ENCODE measurements around the gene RNPEPL1. TPM values are rescaled to one million over a fixed set of nuclear protein-coding genes. Genes with fewer than 3 reads are reported as not detected.

The RNPEPL1 gene
- total and polyA plus RNA-seq, 7 donors: 48.8 to 79.6 (median 59.4) TPM

GRCh38 chr2:240568678-240569522 is 616 bp downstream of the RNPEPL1 start:
- no peak for TF ChIP-seq CTCF (IDR thresholded peaks at IDR 0.05)
- ATAC-seq (peak; percentile 27 to 57 (median 49)), DNase-seq (peak; percentile 74 to 87)
- Histone ChIP-seq H3K27ac (peak overlapping the region; percentile 79), H3K4me1 (peaks cover 41% of the 10 kb centered on the region), H3K36me3 (ENCODE audit: insufficient read depth in 1 of 2, low read depth in 1 of 2) (peaks cover 0 to 13% of the 10 kb centered on the region in 2 donors), H3K4me3 (peak overlapping the region; percentile 81), H3K9me3 (no peaks in the 10 kb centered on the region), H3K27me3 (ENCODE audit: insufficient read depth in 3 of 3, low read length in 2 of 3) (no peaks in the 10 kb centered on the region)
- 0 to 1% (median 1%) methylated on average over 35 to 93 of the region's 93 CpGs for WGBS, 3 donors
- intact Hi-C loops (cut with DNase I): no loop called here

GRCh38 chr2:240569523-240569997 is 1.3 kb downstream of the RNPEPL1 start:
- WGBS, 3 donors: 51 to 73% (median 55%) methylated on average over 8 to 9 of the region's 9 CpGs
- H3K4me1 ChIP-seq: peaks cover 41% of the 10 kb centered on the region
- intact Hi-C loops (cut with DNase I): no loop called here

DNA sequence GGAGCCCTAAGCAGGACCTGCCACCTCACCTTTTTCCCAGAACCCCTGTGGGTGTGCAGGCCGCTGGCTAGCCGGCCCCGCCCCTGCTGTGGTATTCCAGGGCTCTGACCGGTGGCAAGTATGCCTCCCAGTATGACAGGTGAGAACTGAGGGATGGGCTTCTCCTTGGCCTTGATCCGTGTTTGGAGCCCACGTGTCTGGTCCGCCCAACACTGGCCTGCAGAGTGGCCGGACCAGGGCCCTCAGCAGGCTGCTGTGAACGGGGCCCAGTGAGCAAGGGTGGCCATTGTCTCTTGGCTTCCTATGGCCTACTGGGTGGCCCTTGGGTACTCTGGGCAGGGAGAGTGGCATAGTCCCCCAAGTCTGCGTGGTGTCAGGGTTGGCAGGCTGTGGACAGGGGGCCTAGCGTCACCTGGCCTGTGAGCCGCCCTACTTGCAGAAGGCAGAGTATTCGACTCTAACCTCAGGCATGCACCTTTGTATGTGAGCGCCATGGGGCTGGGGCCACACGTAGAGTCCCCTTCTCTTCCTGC is 1.8 kb downstream of the RNPEPL1 start:
- H3K4me3 ChIP-seq: peak overlapping the region; percentile 81
- WGBS, 3 donors: 84 to 92% (median 88%) methylated on average over 15 of the region's 15 CpGs
- H3K27me3 ChIP-seq (ENCODE audit: insufficient read depth in 3 of 3, low read length in 2 of 3): no peaks in the 10 kb centered on the region
- peaks cover 39% of the 10 kb centered on the region for H3K4me1 ChIP-seq
- no peaks in the 10 kb centered on the region for H3K9me3 ChIP-seq
- ATAC-seq (no peak), DNase-seq (peak; percentile 7 to 35)
- peak overlapping the region; percentile 79 for H3K27ac ChIP-seq
- H3K36me3 ChIP-seq (ENCODE audit: insufficient read depth in 1 of 2, low read depth in 1 of 2): peaks cover 0 to 24% of the 10 kb centered on the region in 2 donors
- no peak for TF ChIP-seq CTCF (IDR thresholded peaks at IDR 0.05)
- intact Hi-C loops (cut with DNase I): loop anchor here in 1 of 2 donors (2.0 kb wide), 1 partner anchor 15 kb away; no protein-coding TSS in a partner anchor

More at GRCh38 chr2:240569523-240569997, 1.3 kb downstream of the RNPEPL1 start:
- no peak for ATAC-seq
- peak overlapping the region; percentile 81 for H3K4me3 ChIP-seq
- no peaks in the 10 kb centered on the region for H3K27me3 ChIP-seq (ENCODE audit: insufficient read depth in 3 of 3, low read length in 2 of 3)
- peaks cover 0 to 19% of the 10 kb centered on the region in 2 donors for H3K36me3 ChIP-seq (ENCODE audit: insufficient read depth in 1 of 2, low read depth in 1 of 2)
- H3K27ac ChIP-seq: peak overlapping the region; percentile 79
- H3K9me3 ChIP-seq: no peaks in the 10 kb centered on the region
- TF ChIP-seq CTCF (IDR thresholded peaks at IDR 0.05): no peak
- DNase-seq: peak in 1 of 2 donors; percentile 44

- Histone ChIP-seq H3K4me1 (peaks cover 32% of the 10 kb centered on the region), H3K27me3 (ENCODE audit: insufficient read depth in 3 of 3, low read length in 2 of 3) (no peaks in the 10 kb centered on the region), H3K36me3 (ENCODE audit: insufficient read depth in 1 of 2, low read depth in 1 of 2) (peaks cover 0 to 31% of the 10 kb centered on the region in 2 donors), H3K9me3 (no peaks in the 10 kb centered on the region), H3K4me3 (no peak overlapping the region), H3K27ac (no peak overlapping the region)
- ATAC-seq: no peak
- intact Hi-C loops (cut with DNase I): loop anchor here in 1 of 2 donors (2.0 kb wide), 1 partner anchor 14 kb away; no protein-coding TSS in a partner anchor
- peak; percentile 9 to 47 for DNase-seq
- TF ChIP-seq CTCF (IDR thresholded peaks at IDR 0.05): no peak
- 81 to 92% (median 87%) methylated on average over 11 of the region's 11 CpGs for WGBS, 3 donors
Measured at GRCh38 chr2:240570531-240571313, 2.4 kb downstream of the RNPEPL1 start.

Measured in psoas muscle (tissue), 8 donors.